OCI-LY3 (cell line): Measurements from ENCODE around the gene CPM.

Experiments used
- H2AFZ ChIP-seq: fragments of 200-600, 300-600 bp; shearing (Covaris generic); 2 replicates; pipeline ENCODE4 v1.6.0; 2014; ENCODE audit warnings: antibody characterized with exemption, low read depth, low read length
- H3K27ac ChIP-seq: fragments of 200-600, 300-600 bp; sonication (generic); 2 replicates; pipeline ENCODE4 v1.5.1; 2014; ENCODE audit warnings: mild to moderate bottlenecking, low read length, moderate library complexity, mixed read lengths
- H3K27me3 ChIP-seq: fragments of 200-600, 300-600 bp; sonication (generic); 2 replicates; pipeline ENCODE4 v1.6.1; 2014; ENCODE audit warnings: low read depth, low read length, mixed read lengths
- H3K36me3 ChIP-seq: fragments of 200-600, 300-600 bp; sonication (generic); replicated peaks from 2 replicates; pipeline ENCODE3; 2014; ENCODE audit warnings: low read depth, low read length, mixed read lengths
- H3K4me1 ChIP-seq: fragments of 300-600, 200-600 bp; sonication (generic); 2 replicates; pipeline ENCODE4 v1.6.1; 2014; ENCODE audit warnings: low read length, mixed read lengths
- H3K4me2 ChIP-seq: fragments of 200-600, 300-600 bp; sonication (generic); 2 replicates; pipeline ENCODE4 v1.6.1; 2014; ENCODE audit warnings: low read length, mixed read lengths
- H3K4me3 ChIP-seq: fragments of 300-600, 200-600 bp; sonication (generic); 2 replicates; pipeline ENCODE4 v1.5.1; 2014; ENCODE audit warnings: antibody characterized with exemption, mild to moderate bottlenecking, low read length, moderate library complexity
- H3K79me2 ChIP-seq: fragments of 300-600, 200-600 bp; shearing (Covaris generic); 2 replicates; pipeline ENCODE4 v1.6.1; 2014; ENCODE audit warnings: mild to moderate bottlenecking, low read length, mixed read lengths
- H3K9ac ChIP-seq: fragments of 300-600, 200-600 bp; shearing (Covaris generic); 2 replicates; pipeline ENCODE4 v1.6.0; 2014; ENCODE audit warnings: mild to moderate bottlenecking, low read length, moderate library complexity
- H3K9me3 ChIP-seq: fragments of 200-600, 300-600 bp; shearing (Covaris generic); 2 replicates; pipeline ENCODE4 v1.6.1; 2014; ENCODE audit warnings: low read length, mixed read lengths; ENCODE audit not compliant: insufficient read depth
- H4K20me1 ChIP-seq: fragments of 200-600, 300-600 bp; sonication (generic); 2 replicates; pipeline ENCODE4 v1.6.1; 2016; ENCODE audit warnings: low read length, mixed read lengths; ENCODE audit not compliant: insufficient read depth
- EZH2phosphoT487 ChIP-seq: fragments of 200-600 bp; shearing (Covaris generic); IDR thresholded peaks from 2 replicates; pipeline ENCODE4 v1.6.1; 2018; ENCODE audit warnings: antibody characterized with exemption, mixed run types, low read depth
- TF ChIP-seq, protein P1 (sequence below): fragments of 200-600, 300-600 bp; sonication (generic); IDR thresholded peaks from 2 replicates; pipeline ENCODE4 v1.5.1; 2014; ENCODE audit warnings: antibody characterized with exemption, low read length, low read depth

The CPM gene

DNA sequence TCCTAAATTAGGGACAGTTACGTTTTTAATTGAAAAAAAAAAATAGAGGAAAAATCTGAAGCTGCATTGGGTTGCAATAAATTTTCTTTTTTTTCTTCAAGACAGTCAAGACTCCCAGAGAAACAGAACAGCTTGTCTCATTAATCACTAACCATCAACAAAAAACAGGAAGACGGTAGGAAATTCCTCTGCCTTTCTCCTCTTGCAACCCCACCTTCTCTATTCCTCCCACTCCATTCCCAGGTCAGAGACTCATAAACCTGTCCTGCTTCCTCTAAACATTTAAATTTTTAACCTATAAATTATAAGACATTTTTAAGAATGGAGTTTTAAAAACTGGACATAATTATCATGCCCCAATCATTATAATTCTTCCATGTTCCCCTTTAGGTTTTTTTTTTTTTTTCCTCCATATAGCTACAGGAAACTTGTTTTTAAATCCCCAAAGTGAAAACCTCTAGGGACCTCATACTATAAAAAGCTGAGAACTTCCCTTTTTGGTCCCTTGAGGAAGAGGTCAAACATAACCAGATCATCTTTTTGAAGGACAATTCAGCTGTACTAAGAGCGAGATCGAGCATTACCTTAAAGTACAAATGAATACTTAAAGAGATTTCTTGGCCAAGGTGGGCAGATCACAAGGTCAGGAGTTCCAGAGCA lies 36.0 kb downstream of the CPM start:
- peak overlapping the region; percentile 23 for H3K4me3 ChIP-seq
- H4K20me1 ChIP-seq = no peaks in the 10 kb centered on the region
- TF ChIP-seq, protein P1, sequence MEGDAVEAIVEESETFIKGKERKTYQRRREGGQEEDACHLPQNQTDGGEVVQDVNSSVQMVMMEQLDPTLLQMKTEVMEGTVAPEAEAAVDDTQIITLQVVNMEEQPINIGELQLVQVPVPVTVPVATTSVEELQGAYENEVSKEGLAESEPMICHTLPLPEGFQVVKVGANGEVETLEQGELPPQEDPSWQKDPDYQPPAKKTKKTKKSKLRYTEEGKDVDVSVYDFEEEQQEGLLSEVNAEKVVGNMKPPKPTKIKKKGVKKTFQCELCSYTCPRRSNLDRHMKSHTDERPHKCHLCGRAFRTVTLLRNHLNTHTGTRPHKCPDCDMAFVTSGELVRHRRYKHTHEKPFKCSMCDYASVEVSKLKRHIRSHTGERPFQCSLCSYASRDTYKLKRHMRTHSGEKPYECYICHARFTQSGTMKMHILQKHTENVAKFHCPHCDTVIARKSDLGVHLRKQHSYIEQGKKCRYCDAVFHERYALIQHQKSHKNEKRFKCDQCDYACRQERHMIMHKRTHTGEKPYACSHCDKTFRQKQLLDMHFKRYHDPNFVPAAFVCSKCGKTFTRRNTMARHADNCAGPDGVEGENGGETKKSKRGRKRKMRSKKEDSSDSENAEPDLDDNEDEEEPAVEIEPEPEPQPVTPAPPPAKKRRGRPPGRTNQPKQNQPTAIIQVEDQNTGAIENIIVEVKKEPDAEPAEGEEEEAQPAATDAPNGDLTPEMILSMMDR = no peak
- TF ChIP-seq EZH2phosphoT487 = no peak
- peak overlapping the region; percentile 47 for H3K4me2 ChIP-seq
- no peak overlapping the region for H2AFZ ChIP-seq
- H3K4me1 ChIP-seq = peaks cover 15% of the 10 kb centered on the region
- no peaks in the 10 kb centered on the region for H3K27me3 ChIP-seq
- no peaks in the 10 kb centered on the region for H3K79me2 ChIP-seq
- H3K9me3 ChIP-seq = no peaks in the 10 kb centered on the region
- no peak overlapping the region for H3K9ac ChIP-seq
- no peak overlapping the region for H3K27ac ChIP-seq
- H3K36me3 ChIP-seq = no peaks in the 10 kb centered on the region

DNA sequence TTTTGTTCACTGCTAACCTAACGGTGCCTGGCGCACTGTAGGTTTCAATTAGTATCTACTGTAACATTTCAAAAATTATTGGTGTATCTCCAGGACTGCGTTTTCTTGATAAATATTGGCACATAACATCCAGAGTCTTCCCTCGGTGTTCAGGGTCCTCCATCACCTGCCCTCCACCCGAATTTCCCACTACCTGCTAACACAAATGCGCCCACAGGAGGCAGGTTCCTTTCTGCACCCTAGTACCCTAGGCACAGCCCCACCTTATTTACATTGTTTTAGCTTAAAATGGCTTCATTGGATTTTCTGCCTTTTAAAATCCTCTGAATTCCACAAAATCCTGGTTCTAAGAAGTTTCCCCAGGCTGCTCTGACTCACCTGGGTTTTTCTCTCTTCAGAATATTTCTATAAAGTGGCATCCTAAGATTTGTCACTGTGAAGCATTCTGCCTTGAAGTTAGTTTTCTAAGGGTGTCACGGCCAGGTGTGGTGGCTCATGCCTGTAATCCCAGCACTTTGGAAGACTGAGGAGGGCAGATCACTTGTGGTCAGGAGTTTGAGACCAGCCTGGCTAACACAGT lies 38.6 kb downstream of the CPM start:
- Histone ChIP-seq H3K27me3 (no peaks in the 10 kb centered on the region), H3K4me3 (no peak overlapping the region), H3K36me3 (no peaks in the 10 kb centered on the region), H2AFZ (no peak overlapping the region), H3K9ac (no peak overlapping the region), H4K20me1 (no peaks in the 10 kb centered on the region), H3K4me2 (no peak overlapping the region), H3K27ac (no peak overlapping the region), H3K4me1 (peaks cover 15% of the 10 kb centered on the region), H3K79me2 (no peaks in the 10 kb centered on the region), H3K9me3 (no peaks in the 10 kb centered on the region)
- TF ChIP-seq EZH2phosphoT487 = no peak
- TF ChIP-seq, protein P1 = no peak

DNA sequence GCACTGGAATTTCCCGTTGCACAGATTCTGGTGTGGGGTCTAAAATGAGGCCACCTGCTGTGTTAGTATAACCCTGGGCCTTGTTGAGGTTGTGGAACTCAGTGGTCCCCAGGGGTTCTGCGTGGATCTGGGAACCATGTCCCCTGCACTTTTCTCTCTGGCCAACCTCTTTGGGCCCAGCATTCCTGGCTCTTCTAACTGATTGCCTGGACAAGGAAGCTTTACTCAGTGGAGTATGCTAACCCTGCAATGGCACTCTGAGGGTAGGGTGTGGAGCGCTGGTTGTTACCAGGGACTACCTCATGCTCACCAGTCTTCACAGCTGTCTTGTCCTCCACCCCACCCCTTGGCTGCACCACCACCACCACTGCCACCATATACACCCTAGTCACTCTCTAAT lies 39.2 kb downstream of the CPM start:
- no peaks in the 10 kb centered on the region for H3K9me3 ChIP-seq
- no peak overlapping the region for H3K4me2 ChIP-seq
- H2AFZ ChIP-seq = no peak overlapping the region
- H3K36me3 ChIP-seq = no peaks in the 10 kb centered on the region
- no peak overlapping the region for H3K27ac ChIP-seq
- H3K4me3 ChIP-seq = no peak overlapping the region
- TF ChIP-seq, protein P1 = no peak
- no peak for TF ChIP-seq EZH2phosphoT487
- H3K79me2 ChIP-seq = no peaks in the 10 kb centered on the region
- no peaks in the 10 kb centered on the region for H4K20me1 ChIP-seq
- H3K4me1 ChIP-seq = peaks cover 15% of the 10 kb centered on the region
- no peaks in the 10 kb centered on the region for H3K27me3 ChIP-seq
- no peak overlapping the region for H3K9ac ChIP-seq

DNA sequence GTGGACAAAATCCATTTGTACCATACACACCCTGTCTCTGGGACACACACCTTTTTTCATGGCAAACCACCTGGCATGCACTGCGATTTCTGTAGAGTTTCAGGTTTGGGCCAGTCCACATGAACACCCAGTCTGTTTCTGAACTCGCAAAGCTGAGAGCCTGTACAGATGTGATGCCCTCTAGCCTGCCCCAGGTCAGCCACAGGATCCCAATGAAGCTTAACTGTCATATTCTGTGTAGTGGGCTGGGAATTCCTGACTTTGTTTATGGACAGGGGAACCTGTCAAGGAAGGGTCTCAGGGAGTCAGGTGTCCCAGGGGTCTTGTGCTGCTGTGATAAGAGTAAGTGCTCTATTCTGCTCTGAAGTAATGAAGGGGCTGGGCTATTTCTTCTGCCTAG lies 39.8 kb downstream of the CPM start:
- no peak overlapping the region for H3K27ac ChIP-seq
- no peak for TF ChIP-seq EZH2phosphoT487
- TF ChIP-seq, protein P1 = no peak
- no peaks in the 10 kb centered on the region for H3K9me3 ChIP-seq
- H3K4me3 ChIP-seq = no peak overlapping the region
- no peaks in the 10 kb centered on the region for H3K27me3 ChIP-seq
- H3K79me2 ChIP-seq = no peaks in the 10 kb centered on the region
- no peaks in the 10 kb centered on the region for H3K36me3 ChIP-seq
- no peak overlapping the region for H3K4me2 ChIP-seq
- no peaks in the 10 kb centered on the region for H4K20me1 ChIP-seq
- no peak overlapping the region for H3K9ac ChIP-seq
- H2AFZ ChIP-seq = no peak overlapping the region
- H3K4me1 ChIP-seq = peaks cover 15% of the 10 kb centered on the region
